DMS53 treated with DMSO at 0.1 percent for 48 hours (cell line): ENCODE results near the gene BCL2L15.

Experiments used
- DNase-seq: peaks from one replicate; lab custom pipeline; 2025; ENCODE audit not compliant: unreplicated experiment; lab: John Stamatoyannopoulos, UW

BCL2L15 gene

DNA sequence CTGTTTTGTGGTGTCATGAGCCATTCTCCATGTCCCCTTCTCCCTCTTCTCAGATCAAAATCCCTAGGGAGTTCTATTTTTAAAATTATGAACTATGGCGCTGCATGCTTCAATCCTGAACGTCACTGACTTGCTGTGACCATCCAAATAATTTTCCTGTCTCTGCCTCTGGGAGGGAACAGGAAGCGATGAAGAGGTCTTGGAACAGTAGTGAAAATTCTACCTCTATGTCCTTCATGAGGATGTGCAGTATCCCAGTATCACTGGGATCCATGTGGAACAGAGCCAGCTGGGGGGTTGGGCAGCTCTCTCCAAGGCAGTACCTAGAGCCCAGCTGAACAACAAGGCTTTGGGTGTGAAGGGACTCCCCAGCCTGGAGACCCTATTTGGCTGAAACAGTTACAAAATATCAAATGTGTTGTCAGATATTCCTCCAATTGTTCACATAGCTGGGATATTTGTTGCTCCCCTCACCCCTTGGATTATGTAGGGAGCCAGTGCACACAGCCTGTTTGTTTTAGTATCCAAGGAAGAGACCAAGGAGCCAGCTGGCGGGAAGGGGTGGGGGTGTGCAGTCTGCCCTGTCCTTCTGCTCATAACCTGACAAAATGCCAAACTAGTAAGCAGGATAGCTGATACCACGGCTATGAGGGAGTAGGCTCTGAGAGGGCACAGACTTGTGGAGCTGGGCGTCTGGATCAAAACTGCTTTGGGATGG is 25.4 kb upstream of the BCL2L15 start:
- no peak for DNase-seq

DNA sequence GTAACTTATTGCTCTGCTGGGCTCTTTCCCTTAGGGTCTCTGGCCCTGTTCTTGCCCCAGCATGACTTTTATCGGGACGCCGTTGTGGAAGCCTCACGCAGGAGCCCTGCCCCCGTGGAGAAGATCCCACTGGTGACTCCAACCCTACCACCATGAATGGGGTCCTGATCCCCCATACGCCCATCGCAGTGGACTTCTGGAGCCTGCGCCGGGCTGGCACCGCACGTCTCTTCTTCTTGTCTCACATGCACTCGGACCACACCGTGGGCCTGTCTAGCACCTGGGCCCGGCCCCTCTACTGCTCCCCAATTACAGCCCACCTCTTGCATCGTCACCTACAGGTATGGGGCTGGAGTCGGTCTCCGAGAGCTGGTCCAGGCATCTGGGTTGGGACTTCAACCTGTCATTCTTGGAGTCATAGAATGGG is 18.1 kb upstream of the BCL2L15 start:
- DNase-seq, result no peak

DNA sequence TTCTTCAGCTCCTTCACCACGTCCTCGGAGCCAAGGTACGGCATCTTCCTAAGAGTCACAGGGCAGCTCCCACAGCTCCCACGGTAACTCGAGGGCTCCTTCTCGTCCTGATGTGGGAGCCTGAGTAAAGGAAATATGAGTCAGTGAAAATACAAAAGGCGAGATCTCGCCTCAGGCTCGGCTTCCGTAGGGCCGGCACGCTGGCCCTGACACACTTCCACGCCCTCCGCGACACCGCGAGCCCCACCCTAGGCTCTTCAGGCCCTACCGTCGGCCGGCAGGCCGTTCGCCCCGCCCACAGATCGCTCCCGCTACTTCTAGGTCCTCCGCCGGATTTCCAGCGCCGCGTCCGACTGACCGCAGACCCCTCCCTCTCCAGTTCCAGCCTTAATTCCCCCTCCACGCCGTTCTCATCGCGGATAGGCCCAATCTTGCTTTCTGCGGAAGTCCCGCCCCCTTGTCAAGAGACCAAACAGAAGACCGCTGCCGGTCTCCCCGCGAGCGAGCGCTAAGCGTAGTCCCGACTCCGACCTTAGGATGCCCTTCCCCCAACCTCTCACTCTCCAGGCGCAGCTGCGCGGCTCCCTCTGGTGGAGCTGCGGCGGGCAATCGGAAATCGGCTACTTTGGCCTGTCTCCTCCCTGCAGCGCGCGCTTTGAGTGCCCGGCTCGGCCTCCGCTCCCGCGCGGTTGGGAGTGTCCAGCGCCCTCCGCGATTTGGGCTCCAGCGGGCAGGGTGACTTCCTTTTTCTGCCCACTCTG is 17.5 kb upstream of the BCL2L15 start, which contains the start of the genes AP4B1 and DCLRE1B:
Gene AP4B1, minus strand, starts transcription at position 126 of the 761 bp plus-strand sequence. Its CDS starts 82 bp downstream, at position 44.
Gene DCLRE1B, plus strand, starts transcription at position 653 of the 761 bp plus-strand sequence. CDS start 261 bp downstream, outside the sequence.
- DNase-seq, result peak; percentile 98

DNA sequence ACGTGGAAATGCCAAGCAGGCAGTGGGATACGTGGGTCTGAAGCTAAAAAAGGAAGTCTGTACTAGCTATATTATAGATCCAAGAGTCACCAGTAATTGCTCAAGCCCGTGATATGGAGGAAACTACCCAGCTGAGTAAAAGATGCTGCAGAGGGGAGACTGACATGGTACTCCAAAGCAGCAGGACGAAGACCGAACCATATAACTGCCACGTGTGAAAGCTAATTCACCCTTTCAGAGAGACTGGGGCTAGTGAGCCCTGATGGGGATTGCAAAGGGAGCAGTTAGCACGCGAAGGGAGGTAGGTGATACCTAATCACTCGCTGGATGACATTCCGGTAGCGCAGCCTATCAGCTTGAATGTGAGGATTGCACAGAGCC is 16.9 kb upstream of the BCL2L15 start:
- DNase-seq, result no peak

DNA sequence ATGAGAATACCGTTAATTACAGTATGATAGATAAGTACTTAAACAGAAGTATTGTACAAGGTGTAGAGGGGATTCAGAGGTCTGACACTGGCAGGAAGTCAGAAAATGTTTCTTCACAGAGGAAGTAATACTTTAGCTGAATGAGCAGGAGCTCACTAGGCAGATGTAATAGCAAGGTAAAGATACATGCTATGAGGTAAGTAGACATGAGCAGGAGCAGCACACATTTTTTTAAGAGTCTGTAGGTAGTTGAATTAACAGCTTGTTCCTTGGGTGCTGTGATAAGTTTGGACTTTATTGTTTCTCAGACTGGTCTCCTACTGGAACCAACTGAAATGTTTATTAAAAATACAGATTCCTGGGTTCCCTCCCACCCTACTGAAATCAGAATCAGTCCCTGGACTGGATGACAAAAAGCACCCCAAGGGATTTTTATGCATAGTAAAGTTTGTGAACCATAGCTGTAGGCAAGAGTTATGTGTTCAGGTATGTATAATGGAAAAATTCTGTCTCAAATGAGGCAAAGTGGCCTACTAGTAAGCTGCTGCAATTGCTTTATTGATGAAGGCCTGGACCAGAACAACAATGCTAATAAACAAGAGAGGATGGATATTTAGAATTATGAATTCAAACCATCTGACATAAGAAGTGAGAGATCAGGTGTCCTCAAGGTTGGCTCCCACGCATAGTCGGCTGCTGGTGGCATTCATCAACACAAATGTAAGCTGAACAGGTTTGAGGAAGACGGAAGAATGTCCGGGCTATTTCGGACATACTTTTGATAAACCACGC is 16.3 kb upstream of the BCL2L15 start:
- no peak for DNase-seq

DNA sequence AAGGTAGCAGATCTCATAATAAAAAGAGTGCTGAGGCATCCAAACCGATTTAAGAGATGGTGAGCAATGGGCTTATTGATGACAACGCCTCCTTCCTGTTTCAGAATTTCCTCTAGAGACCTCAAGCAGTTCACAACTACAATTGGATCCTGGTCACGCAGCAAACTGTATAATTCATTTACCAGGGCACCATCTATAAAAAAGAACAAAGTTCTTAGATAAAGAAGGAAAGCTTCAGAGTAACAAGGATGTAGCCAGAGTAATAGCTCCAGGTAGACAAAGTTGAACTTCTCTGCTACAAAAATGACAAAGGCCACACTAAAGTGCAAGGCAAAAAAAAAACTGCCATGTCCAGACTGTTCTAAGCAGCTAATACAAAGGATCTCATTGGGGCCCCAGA is 13.8 kb upstream of the BCL2L15 start:
- no peak for DNase-seq

DNA sequence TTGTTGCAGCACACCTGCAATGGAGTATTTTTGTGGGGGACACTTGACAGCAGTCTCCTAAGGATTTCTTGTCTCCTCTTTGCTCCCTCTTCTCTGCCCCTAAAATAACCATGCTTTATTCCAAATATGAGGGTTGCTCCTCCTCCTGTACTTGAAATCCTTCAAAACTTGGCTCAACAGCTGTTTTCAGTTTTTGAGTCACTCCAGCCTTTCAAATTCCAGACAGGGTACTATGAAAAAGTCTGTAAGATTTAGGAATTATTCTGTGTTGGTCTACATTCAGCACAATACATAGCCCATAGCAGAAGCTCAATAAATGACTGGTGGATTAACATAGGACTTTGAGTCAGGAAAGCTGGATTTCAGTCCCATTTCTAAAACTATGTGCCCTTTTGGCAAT is 11.7 kb upstream of the BCL2L15 start:
- DNase-seq, result no peak

DNA sequence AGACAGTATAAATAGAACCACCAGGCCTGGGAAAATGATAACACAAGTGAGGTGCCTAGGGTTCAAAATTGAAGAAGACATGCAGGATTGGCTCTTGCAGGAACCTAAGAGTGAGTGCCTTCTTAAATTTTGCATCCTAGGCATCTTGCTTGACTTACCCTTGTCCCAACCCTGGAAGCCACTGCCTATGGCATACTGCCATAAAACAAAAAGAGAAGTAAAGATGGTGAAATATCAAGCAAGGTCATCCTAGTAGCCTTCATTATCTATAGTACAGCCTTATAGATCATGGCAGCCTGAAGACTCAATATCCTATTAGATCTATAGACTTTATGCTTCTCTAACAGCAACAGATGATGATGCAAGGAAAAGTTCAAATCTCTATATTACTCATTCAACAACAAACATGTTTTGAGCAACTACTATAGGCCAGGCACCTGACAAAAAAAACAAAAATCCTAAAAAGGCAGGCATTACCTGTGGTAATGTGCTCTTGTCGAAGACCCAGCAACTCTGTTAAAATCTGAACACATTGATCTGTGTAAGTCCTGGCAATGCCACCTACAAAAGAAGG is 10.9 kb upstream of the BCL2L15 start:
- no peak for DNase-seq

DNA sequence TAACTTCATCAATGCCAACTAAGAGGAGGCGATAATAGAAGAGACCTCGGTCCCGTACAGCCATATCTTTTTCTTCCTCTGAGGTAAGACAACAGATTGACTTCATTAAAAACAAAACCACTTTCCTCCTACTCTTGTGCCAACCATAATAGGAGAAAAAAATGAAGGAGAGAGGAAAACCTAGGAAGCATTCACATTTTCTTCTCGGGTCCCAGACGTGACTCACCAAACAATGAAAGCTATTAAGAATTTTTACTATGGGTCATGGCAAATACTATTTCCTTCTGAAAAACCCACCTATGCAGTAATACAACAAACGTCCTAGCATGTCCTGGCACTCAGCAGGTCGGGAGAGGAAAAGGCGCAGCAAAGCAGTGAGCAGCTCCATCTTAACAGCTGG is 8.6 kb upstream of the BCL2L15 start:
- no peak for DNase-seq

DNA sequence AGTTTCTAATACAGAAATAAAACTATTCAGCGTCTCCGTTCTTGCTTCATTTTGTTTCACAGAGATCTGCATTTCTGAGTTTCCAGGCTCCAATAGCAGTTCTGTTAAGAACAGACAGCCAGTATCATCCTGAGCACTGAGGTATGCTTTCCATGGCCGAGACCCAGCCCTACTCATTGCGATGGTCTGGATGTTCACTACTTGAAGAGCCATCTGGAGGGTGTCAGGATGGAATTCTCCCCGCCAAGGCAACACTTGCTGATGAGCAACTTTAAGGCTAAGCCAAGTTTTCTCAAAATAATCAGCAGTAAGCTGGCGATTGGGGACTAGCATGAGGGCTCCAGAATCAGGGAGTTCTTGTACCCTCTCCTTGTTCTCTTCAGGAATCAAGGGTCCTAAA is 7.7 kb upstream of the BCL2L15 start:
- DNase-seq, result no peak

DNA sequence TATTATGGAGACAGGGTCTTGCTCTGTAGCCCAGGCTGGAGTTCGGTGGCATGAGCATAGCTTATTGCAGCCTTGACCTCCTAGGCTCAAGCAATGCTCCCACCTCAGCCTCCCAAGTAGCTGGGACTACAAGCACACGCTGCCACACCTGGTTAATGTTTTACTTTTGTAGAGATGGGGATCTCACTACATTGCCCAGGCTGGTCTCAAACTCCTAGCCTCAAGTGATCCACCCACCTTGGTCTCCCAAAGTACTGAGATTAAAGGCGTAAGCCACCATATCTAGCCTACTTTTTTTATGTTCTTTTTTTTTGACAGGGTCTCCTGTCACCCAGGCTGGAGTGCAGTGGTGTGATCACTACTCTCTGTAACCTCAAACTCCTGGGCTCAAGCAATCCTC is 5.9 kb upstream of the BCL2L15 start:
- no peak for DNase-seq

DNA sequence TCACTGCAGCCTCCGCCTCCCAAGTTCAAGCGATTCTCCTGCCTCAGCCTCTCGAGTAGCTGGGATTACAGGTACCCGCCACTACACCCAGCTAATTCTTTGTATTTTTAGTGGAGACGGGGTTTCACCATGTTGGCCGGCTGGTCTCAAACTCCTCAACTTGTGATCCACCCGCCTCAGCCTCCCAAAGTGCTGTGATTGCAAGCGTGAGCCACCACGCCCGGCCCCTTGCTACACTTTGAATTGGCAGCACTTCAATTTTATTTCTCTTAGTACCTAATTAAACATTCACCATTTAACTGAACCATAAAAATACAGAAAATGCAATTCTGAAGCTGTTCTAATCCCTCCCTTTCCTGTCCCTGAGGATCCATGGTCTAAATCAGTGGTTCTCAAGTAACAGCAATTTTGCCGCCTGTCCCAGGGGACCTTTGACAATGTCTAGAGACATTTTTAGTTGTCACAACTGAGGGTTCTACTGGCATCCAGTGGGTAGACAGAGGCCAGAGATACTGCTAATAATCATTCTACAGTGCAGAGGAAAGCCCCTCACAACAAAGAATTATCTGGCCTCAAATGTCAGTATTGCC is 4.3 kb upstream of the BCL2L15 start:
- no peak for DNase-seq

DNA sequence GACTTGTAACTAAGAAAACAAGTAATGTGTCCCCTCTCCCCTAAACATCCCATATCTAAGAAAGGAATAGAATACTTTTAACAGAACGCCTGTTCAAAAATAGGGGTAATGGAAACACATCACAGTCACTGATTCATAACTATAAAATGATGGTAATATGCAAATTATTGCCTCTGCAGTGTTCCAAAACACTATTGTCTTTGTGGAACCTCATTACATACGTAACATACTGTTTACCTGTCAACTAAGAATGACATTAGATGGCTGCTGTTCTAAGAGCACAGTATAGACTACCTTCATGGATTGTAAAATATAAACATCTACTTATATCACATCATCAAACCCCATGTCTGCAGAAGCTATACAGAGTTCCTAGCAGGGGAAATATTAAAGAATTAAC is 3.4 kb upstream of the BCL2L15 start:
- DNase-seq, result no peak

DNA sequence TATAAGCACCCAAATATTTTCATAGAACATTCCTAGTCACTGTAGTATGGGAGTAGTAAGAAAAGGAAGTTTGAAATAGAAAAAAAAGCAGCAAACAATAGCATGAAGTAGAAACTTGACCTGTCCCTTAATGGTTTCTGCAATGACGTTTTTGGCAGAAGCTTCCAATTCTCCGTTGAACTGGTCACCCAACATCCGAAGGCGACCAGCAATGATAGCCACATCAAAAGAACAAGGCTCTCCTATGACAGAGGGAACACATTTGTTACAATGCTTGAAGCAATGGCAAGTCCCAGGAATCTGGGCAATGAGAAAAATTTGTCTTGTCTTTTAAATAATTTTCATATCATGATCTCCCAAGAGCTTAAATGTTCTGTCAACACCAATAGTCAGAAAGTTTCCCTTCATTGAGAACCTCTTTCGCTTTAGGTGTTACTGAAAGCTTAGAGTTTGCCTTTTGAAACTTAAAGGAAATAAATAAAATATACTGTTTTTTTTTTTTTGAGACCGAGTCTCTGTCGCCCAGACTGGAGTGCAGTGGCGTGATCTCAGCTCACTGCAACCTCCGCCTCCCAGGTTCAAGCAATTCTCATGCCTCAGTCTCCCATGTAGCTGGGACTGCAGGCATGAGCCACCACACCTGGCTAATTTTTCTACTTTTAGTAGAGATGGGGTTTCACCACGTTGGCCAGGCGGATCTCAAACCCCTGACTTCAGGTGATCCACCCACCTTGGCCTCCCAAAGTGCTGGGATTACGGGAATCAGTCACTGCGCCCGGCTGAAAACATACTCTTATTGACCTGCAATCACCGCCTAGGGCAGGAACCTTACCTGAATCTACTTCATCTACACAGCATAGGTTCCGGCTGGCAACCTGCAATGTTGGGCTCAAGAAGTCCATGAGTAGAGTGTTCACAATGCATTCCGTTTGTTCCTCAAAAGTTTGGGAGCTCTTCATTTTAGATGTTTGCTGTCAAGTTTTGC is 672 bp downstream of the BCL2L15 start:
- DNase-seq, result no peak

DNA sequence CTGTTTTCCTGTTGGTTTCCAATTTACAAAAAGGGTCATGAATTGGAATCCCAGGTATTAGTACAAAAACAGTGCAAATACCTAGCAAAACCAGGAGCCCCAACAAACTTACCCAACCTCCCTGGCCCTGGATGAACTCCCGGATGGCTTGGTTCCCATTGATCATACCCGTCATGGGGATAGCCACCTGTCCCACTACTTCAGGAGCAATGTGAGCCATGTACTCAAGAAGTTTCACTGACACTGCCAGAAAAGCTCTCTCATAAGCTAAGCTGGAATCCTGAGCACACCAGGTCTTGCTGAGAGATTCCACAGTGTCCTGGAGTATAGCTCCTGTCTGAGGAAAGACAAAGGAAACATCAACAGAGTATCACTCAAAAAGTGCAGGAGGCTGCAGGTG is 5.7 kb downstream of the BCL2L15 start:
- no peak for DNase-seq

DNA sequence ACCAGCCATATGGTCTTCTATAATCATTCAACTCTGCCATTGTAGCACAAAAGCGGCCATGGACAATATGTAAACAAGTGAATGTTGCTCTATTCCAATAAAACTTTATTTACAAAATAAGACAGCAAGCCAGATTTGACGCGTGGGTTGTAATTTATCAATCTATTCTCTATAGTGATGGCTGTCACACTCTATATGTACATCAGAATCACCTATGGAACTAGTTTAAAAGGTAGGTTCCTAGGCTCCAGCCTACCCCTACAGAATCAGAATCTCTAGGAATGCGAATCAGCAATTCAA is 7.7 kb downstream of the BCL2L15 start:
- DNase-seq, result no peak

DNA sequence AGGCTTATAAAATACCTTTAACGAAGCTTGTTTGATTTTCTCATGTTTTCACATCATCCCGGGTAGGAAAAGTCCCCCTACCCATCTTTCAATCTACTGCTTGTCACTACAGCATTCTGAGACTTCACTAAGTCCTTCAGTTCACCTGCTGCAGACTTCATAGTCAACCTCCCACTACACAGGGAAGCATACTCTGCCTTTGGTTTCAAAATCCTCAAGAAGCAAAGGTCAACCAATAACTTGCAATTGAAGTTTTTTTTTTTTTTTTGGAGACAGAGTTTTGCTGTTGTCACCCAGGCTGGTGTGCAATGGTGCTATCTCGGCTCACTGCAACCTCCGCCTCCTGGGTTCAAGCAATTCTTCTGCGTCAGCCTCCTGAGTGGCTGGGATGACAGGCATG is 11.2 kb downstream of the BCL2L15 start:
- no peak for DNase-seq

DNA sequence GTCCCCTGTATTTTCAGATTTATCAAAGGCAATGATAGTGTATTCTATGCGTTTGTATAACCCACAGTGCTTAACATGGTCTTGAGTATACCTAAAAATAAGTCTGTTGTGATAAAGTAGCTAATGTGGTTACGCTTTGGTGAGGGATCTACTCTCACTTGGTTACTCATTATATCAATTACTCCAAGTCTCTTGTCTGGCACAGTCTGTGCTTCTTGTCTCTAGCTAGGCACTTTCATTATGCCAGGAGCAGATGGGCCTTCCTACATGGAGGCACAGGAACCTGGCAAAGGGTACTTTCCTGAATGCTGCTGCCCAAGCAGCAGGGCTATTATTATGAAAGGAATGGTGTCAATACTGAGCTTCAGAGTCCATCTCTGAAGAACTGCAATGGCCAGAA is 11.7 kb downstream of the BCL2L15 start:
- no peak for DNase-seq

DNA sequence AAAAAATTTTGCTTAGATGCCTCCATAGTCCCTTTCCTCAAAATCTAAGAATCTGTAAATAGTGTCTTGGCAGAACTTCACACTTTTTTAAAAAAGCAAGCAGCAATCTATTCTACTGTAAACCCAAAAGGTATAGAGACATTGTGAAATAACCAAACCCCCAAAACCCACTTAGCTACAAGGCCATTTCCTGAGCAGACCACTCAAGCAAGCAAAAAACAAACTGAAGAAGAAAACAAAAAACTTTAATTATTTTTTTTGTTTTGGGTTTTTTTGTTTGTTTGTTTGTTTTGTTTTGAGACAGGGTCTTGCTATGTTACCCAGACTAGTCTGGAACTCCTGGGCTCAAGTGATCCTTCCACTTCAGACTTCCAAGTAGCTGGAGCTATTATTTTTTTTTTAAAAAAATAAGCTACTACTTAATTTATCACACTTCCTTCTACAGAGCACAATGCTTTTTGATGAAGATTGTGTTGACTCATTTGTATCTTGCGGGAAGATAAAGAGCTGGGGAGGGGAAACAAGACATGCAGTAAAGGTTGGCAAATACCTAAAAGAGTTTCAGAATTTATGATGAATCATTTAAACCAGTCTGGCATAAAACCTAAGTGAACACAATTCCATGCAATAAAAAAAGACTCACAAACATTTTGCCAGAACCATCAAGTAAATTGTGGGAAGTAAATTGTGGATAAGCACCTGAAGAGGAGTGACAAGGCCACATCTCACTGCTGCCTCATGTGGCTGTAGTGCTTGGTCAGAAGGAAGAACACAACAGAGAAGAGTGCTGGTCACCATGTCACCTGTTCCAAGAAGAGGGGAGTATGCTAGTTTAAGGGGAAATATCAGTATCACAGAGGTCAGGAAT is 13.1 kb downstream of the BCL2L15 start:
- DNase-seq, result no peak
